Prostate gland (tissue), 2 donors: ENCODE measurements around the gene PIP5K1C. TPM values are rescaled to one million over a fixed set of nuclear protein-coding genes. Genes with fewer than 3 reads are reported as not detected.
A peak's percentile ranks its signal among the peaks of the same experiment; 100 is the strongest.

Source experiments
- DNase-seq: peaks from one replicate; pipeline ENCODE4 v3.0.0-alpha.2; 2019; ENCODE audit warnings: low spot score
- H3K27ac ChIP-seq, 2 donors: fragments of 200-600 bp; sonication (generic); 2 replicates each; pipeline ENCODE4 v1.5.1; 2017 to 2019
- H3K27me3 ChIP-seq: fragments of 200-600 bp; sonication (generic); replicated peaks from 2 replicates; pipeline ENCODE4 v1.5.1; 2019; ENCODE audit not compliant: insufficient read depth
- H3K36me3 ChIP-seq, 2 donors: fragments of 200-600 bp; sonication (generic); 1 replicate in 1 of 2; 2 replicates in 1 of 2; pipeline versions ENCODE4 v1.5.1 to v1.8.1; 2017 to 2019
- H3K4me1 ChIP-seq: fragments of 200-600 bp; sonication (generic); replicated peaks from 2 replicates; pipeline ENCODE4 v1.5.1; 2019
- H3K4me3 ChIP-seq, 2 donors: fragments of 200-600 bp; sonication (generic); 2 replicates each; pipeline ENCODE4 v1.5.1; 2017 to 2019
- H3K9me3 ChIP-seq: fragments of 200-600 bp; sonication (generic); 2 replicates; pipeline ENCODE4 v1.5.1; 2017
- CTCF ChIP-seq, 4 experiments: fragments of 200-600 bp in 2 of 4; fragments of 450-650 bp in 2 of 4; sonication (generic) in 2 of 4; IDR thresholded peaks; 1 replicate in 3 of 4; 2 replicates in 1 of 4; pipeline ENCODE4 v1.5.1; 2016 to 2019; ENCODE audit warnings: antibody characterized with exemption in 4 of 4, mild to moderate bottlenecking in 2 of 4, moderate library complexity in 2 of 4
- POLR2A ChIP-seq: fragments of 450-650 bp; IDR thresholded peaks from one replicate; pipeline ENCODE4 v1.6.1; 2016; ENCODE audit warnings: antibody characterized with exemption, mild to moderate bottlenecking
- POLR2AphosphoS5 ChIP-seq: sonication (generic); formaldehyde crosslinking; IDR thresholded peaks from one replicate; pipeline ENCODE4 v1.6.1; 2017; ENCODE audit warnings: antibody characterized with exemption
- WGBS: methylation state at CpG from one replicate; pipeline ENCODE4 v1.1.5; 2018; 5-methylcytosine and 5-hydroxymethylcytosine counted together
- intact Hi-C: fragments of 100-400 bp; cut with DNase I; formaldehyde crosslinking; loops from one replicate; pipeline ENCODE4 v1.14.2; 2022
- total RNA-seq, 2 donors: library from RNA; depleted of rRNA; stranded (reverse); fragments of >200 nt; gene quantifications; one replicate each; pipeline ENCODE4 v1.1.0, GENCODE V29; 2016

Gene PIP5K1C
- total RNA-seq, 2 donors from 2014 or later: 34.3 to 75.5 TPM

- 75% methylated on average over 3 of the region's 3 CpGs for WGBS
- no peak overlapping the region for H3K27ac ChIP-seq
- TF ChIP-seq POLR2AphosphoS5 (no peak), CTCF (IDR thresholded peaks at IDR 0.05) (no peak), POLR2A (no peak)
- peaks cover 10% of the 10 kb centered on the region for H3K4me1 ChIP-seq
- no peak for DNase-seq
- no peak overlapping the region for H3K4me3 ChIP-seq
- peaks cover 0 to 10% of the 10 kb centered on the region in 2 donors for H3K36me3 ChIP-seq
- no peaks in the 10 kb centered on the region for H3K27me3 ChIP-seq
- H3K9me3 ChIP-seq: no peaks in the 10 kb centered on the region
- intact Hi-C loops: no loop called here
These were observed 92.1 kb downstream of the PIP5K1C start for GRCh38 chr19:3608079-3608641.

GRCh38 chr19:3607303-3608078 is 92.8 kb downstream of the PIP5K1C start:
- no peaks in the 10 kb centered on the region for H3K9me3 ChIP-seq
- H3K36me3 ChIP-seq: peaks cover 0 to 10% of the 10 kb centered on the region in 2 donors
- TF ChIP-seq CTCF (IDR thresholded peaks at IDR 0.05) (no peak), POLR2AphosphoS5 (no peak), POLR2A (no peak)
- H3K4me3 ChIP-seq: peak overlapping the region; percentile 30 to 35
- peaks cover 10% of the 10 kb centered on the region for H3K4me1 ChIP-seq
- peak overlapping the region; percentile 46 to 51 for H3K27ac ChIP-seq
- H3K27me3 ChIP-seq: no peaks in the 10 kb centered on the region
- 39% methylated on average over 15 of the region's 22 CpGs for WGBS
- DNase-seq: no peak
- intact Hi-C loops: no loop called here

- peaks cover 10% of the 10 kb centered on the region for H3K4me1 ChIP-seq
- intact Hi-C loops: no loop called here
- DNase-seq: peak; percentile 33
These were observed 93.5 kb downstream of the PIP5K1C start, which contains the start of gene TBXA2R for GRCh38 chr19:3606690-3607289. Gene TBXA2R (minus strand): TSS chr19:3606875. CDS start chr19:3600634, 6,241 bp downstream.

GRCh38 chr19:3606174-3606689 is 94.0 kb downstream of the PIP5K1C start:
- H3K27me3 ChIP-seq: no peaks in the 10 kb centered on the region
- H3K9me3 ChIP-seq: no peaks in the 10 kb centered on the region
- peaks cover 0 to 1% of the 10 kb centered on the region in 2 donors for H3K36me3 ChIP-seq
- H3K27ac ChIP-seq: peak overlapping the region; percentile 46 to 51
- DNase-seq: peak; percentile 47
- H3K4me1 ChIP-seq: peaks cover 10% of the 10 kb centered on the region
- 3% methylated on average over 25 of the region's 35 CpGs for WGBS
- intact Hi-C loops: no loop called here
- TF ChIP-seq POLR2A (no peak), CTCF (IDR thresholded peaks at IDR 0.05) (no peak), POLR2AphosphoS5 (no peak)
- peak overlapping the region; percentile 30 to 35 for H3K4me3 ChIP-seq

More at GRCh38 chr19:3606690-3607289, 93.5 kb downstream of the PIP5K1C start, which contains the start of gene TBXA2R:
- H3K4me3 ChIP-seq: peak within 1 kb of the TSS; percentile 30 to 35
- H3K27ac ChIP-seq: peak within 1 kb of the TSS; percentile 46 to 51
- H3K27me3 ChIP-seq: no peaks in the 10 kb centered on the region
- WGBS: 3% methylated on average over 8 of the region's 46 CpGs
- H3K9me3 ChIP-seq: no peaks in the 10 kb centered on the region
- peaks cover 0 to 7% of the 10 kb centered on the region in 2 donors for H3K36me3 ChIP-seq
- peak; percentile 19 for TF ChIP-seq POLR2A
- no peak for TF ChIP-seq CTCF (IDR thresholded peaks at IDR 0.05)
- TF ChIP-seq POLR2AphosphoS5: peak; percentile 3
